DND-41 (cell line): ENCODE results near the gene GPATCH2L.

Experiments
- CTCF ChIP-seq: IDR thresholded peaks from 2 replicates; pipeline ENCODE4 v1.5.1; 2012; ENCODE audit warnings: borderline replicate concordance, low read length, moderate library complexity, mild to moderate bottlenecking; ENCODE audit not compliant: poor library complexity, severe bottlenecking; ENCODE audit errors: extremely low read depth
- EZH2 ChIP-seq: IDR thresholded peaks from 3 replicates; pipeline ENCODE4 v1.6.1; 2012; ENCODE audit warnings: borderline replicate concordance, low read depth, mild to moderate bottlenecking, moderate library complexity, low read length, inconsistent platforms; ENCODE audit not compliant: severe bottlenecking

GRCh38 chr14:76193696-76194095 is 42.0 kb downstream of the GPATCH2L start:
- TF ChIP-seq CTCF (no peak), EZH2 (no peak)
